Esophagus muscularis mucosa (tissue), 4 donors: ENCODE results near the gene RETSAT.

Source experiments
- CTCF ChIP-seq, 3 experiments: fragments of 200-600 bp in 2 of 3; fragments of 450-650 bp in 1 of 3; sonication (generic) in 2 of 3; IDR thresholded peaks; one replicate each; pipeline ENCODE4 v1.5.1; 2017 to 2019; ENCODE audit warnings: antibody characterized with exemption in 3 of 3, mild to moderate bottlenecking in 2 of 3, moderate library complexity in 1 of 3
- EP300 ChIP-seq: sonication (generic); formaldehyde crosslinking; IDR thresholded peaks from one replicate; pipeline ENCODE4 v1.6.1; 2017; ENCODE audit warnings: antibody characterized with exemption
- POLR2A ChIP-seq: fragments of 450-650 bp; IDR thresholded peaks from one replicate; pipeline ENCODE4 v1.6.1; 2017; ENCODE audit warnings: antibody characterized with exemption, moderate library complexity, mild to moderate bottlenecking, low read depth
- POLR2AphosphoS5 ChIP-seq, 2 donors: sonication (generic); formaldehyde crosslinking; IDR thresholded peaks; one replicate each; pipeline ENCODE4 v1.6.1; 2017; ENCODE audit warnings: antibody characterized with exemption in 2 of 2

- TF ChIP-seq CTCF (IDR thresholded peaks at IDR 0.05) (no peak), POLR2A (no peak), POLR2AphosphoS5 (IDR thresholded peaks at IDR 0.05) (no peak), EP300 (no peak)
Observed at GRCh38 chr2:85334928-85335327, 19.4 kb downstream of the RETSAT start.
